ENCODE measurements around the gene TPP1.

GRCh38 chr11:6568191-6568918 lies 50.9 kb downstream of the TPP1 start:
- TF ChIP-seq CTCF (optimal IDR thresholded peaks at IDR 0.05 in 1 of 3, IDR thresholded peaks at IDR 0.05 in 1 of 3, conservative IDR thresholded peaks at IDR 0.05 in 1 of 3; ENCODE audit: extremely low read depth in 1 of 3, insufficient read depth in 2 of 3, low read length in 3 of 3) (no peak), EZH2 (IDR thresholded peaks at IDR 0.05; ENCODE audit: low read length) (no peak)

Measured in keratinocyte (primary cell).